ENCODE measurements around the gene ABCG5.
A peak's percentile ranks its signal among the peaks of the same experiment; 100 is the strongest.

Gene ABCG5

DNA sequence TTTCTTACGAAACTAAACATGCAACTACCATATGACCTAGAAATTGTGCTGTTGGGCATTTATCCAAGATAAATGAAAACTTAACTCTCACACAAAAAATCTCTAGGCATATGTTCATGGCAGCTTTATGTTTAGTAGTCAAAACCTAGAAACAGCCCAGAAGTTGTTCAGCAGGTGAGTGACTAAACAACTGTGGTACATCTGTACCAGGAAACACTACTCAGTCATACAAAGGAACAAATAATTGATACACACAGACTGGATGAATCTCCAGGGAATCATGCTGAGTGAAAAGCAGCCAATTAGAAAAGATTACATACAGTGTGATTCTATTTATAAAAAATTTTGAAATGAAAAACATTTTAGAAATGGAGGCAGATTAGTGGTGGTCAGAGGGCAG, 35.5 kb downstream of the ABCG5 start:
- no peak for DNase-seq

- no peak for DNase-seq
Measured at GRCh38 chr2:43802135-43802534, 36.5 kb downstream of the ABCG5 start.

GRCh38 chr2:43800894-43801293, 37.7 kb downstream of the ABCG5 start:
- no peak for DNase-seq

- no peak for DNase-seq
Measured at GRCh38 chr2:43798300-43798699, 40.3 kb downstream of the ABCG5 start.

DNA sequence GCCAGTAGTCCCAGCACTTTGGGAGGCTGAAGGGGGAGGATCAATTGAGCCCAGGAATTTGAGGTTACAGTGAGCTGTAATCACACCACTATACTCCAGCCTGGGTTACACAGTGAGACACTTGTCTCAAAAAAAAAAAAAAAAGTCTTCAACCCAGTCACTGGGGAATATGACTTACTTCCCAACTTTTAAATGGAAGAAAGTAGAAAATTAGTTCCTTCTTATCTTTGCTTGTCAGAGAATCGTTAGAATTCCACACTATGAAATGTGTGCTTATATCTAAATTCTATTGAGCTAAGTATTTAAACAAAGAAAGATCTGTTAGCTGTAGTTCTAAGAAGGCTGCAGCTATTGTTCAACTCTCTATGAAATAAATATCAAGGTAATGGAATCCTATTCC, 42.4 kb downstream of the ABCG5 start:
- no peak for DNase-seq

DNA sequence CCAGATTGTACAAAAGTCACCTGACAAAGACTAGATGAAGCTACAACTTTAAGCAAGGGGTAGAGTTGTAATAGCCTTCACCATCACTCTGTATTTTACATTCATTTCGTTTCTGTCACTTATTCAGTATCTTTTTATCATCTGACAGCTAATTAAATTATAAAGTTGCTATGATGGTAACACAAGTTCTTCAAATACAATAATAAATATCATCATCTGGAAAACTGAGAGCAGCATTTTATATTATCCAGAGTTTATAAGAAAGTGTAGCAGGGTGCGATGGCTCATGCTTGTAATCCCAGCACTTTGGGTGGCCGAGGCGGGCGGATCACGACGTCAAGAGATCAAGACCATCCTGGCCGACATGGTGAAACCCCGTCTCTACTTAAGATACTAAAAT, 43.7 kb downstream of the ABCG5 start:
- DNase-seq: no peak

DNA sequence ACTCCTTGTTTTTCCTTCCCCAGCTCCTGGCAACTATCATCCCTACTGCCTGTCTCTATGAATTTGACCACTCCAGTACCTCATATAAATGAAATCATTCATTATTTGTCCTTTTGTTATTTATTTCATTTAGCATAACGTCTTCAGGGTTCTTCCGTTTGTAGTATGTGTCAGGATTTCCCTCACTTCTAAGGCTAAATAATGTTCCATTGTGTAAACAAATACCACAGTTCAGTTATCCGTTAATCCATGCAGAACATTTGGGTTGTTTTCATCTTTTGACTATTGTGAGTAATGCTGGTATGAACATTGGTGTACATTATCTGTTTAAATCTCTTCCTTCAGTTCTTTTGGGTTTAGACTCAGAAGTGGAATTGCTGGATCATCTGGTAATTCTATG, 46.0 kb downstream of the ABCG5 start:
- no peak for DNase-seq

GRCh38 chr2:43791035-43791765, 47.4 kb downstream of the ABCG5 start:
- no peak for DNase-seq

DNA sequence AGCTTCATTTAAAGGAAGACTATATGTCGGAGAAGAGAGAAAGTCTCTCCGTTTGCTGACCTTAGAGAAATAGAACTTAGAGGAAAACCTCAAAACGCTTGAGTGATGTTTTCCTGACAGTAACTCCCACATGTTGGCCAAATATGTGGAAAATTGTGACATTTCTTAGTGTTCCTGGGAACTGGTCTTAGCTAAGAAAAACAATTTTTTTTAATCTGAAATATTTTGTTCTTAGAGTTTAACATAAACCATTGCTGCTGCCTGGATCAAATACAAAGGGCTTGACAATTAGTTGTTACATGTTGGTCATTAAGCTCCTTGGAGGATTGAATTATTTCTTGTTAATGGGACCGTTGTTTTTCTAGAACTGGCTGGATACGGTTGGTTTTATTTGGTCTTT, 48.5 kb downstream of the ABCG5 start:
- DNase-seq: no peak

DNA sequence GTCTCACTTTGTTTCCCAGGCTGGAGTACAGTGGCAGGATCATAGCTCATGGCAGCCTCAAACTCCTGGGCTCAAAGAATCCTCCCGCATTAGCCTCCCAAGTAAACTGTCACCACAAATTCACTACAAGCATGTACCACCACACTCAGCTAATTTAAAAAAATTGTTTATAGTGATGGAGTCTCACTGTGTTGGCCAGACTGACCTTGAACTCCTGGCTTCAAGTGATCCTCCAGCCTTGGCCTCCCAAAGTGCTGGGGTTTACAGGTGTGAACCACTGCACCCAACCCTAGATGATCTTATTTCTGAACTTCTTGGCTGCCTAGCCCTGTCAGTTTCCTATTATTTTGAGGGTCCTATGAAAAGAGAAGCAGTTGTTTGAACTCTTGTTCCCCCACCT, 50.0 kb downstream of the ABCG5 start:
- no peak for DNase-seq

GRCh38 chr2:43787895-43788294, 50.7 kb downstream of the ABCG5 start:
- DNase-seq: no peak

- DNase-seq: no peak
Measured at GRCh38 chr2:43778233-43778632, 60.4 kb downstream of the ABCG5 start.

- DNase-seq: no peak
Measured at GRCh38 chr2:43777306-43777926, 61.2 kb downstream of the ABCG5 start.

DNA sequence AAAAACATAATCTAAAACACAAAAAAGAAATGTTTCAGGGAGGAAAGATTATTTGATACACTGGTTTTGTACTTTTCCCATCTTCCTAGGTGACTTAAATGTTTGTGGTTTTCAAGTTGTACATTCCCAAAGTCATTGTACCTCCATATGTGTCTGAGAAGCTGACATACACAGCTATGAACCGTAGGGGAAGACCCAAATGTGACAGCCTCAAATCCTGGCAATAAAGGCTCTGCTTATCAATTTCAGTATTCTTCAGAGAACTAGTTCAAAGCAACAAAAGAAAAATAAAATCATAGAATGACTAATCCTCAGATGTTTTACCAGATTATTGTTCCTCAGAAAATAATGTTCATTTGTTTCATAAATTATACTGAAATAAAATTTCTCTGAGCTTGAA, 62.3 kb downstream of the ABCG5 start:
- no peak for DNase-seq

GRCh38 chr2:43774617-43775016, 64.0 kb downstream of the ABCG5 start:
- DNase-seq: no peak

DNA sequence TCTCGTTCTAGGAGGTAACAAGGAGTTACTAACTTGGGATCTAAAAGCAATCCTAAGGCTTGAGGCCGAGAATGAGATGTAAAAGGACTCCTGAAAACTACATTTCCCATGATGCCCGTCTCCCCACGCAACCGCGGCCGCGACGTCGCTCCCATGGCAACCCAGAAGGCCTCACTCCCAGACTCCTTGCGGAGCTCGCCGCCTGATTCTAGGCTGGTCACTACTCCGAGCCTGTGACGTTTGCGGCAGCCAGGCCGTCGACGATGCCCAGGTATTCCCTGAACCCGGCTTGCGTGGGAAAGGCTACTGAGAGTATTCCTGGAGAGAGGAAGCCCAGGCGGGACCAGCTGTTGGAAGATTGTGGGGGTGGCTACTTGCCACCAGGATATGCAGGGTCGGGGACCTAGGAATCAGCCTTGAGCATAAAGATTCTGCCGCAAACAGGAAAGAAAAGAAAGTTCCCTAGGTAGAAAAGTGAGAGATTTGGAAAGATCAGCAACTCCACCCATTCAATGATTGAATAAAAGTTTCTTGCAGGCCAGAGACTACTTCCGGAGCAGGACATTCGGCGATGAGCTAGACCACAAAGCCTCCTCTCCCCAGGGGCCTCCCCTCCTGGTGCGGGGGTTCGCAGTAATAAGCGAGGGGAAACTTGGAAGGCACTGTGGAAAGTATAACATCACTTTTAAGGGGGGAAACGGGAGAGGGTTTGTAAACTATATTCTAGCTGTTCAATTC, 64.6 kb downstream of the ABCG5 start, which contains the start of gene DYNC2LI1:
TSS of gene DYNC2LI1 (plus strand) at position 164 of the 738 bp plus-strand sequence. CDS start at position 264, 100 bp downstream.
- peak; percentile 83 for DNase-seq

DNA sequence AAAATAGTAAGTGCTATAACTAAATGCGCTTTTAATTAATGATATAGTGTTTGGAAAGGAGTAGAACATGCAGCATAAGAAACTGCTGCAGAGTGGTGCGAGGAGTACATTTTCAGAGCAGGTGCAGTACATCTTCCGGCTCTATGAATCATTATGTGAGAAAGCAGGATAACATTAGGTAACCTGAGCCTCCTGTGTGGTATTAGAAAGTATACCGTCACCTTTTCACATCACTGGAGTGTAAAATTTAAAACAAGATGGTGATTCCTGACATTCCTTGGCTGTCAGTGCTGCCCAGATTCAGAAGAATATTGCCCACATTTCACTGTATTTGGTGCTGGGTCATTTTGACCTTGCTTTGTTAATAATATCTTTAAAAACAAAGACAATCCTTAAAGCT, 72.6 kb downstream of the ABCG5 start:
- DNase-seq: no peak

- DNase-seq: no peak
Measured at GRCh38 chr2:43764086-43764705, 74.4 kb downstream of the ABCG5 start.

GRCh38 chr2:43763091-43763490, 75.5 kb downstream of the ABCG5 start:
- no peak for DNase-seq
